ENCODE results near the gene CCDC171.
"Not testable (repeated sequence)": the region's sequence is repeated elsewhere in the genome, so short reads cannot be mapped to it uniquely, and the experiment has no call there.

The CCDC171 gene

GRCh38 chr9:15529566-15530324, 23.1 kb upstream of the CCDC171 start:
- H3K27ac Mint-ChIP-seq = peak overlapping the region; percentile 73
- no peaks in the 10 kb centered on the region for H3K27me3 Mint-ChIP-seq
- H3K4me3 Mint-ChIP-seq = no peak overlapping the region
- ATAC-seq = peak; percentile 92
- H3K9me3 Mint-ChIP-seq = no peaks in the 10 kb centered on the region
- H3K4me1 Mint-ChIP-seq = peaks cover 18% of the 10 kb centered on the region
- no peaks in the 10 kb centered on the region for H3K36me3 Mint-ChIP-seq

GRCh38 chr9:15531380-15531779, 21.5 kb upstream of the CCDC171 start:
- Mint-ChIP-seq H3K4me3 (no peak overlapping the region), H3K27ac (peak overlapping the region; percentile 19), H3K27me3 (no peaks in the 10 kb centered on the region), H3K36me3 (no peaks in the 10 kb centered on the region), H3K9me3 (no peaks in the 10 kb centered on the region), H3K4me1 (peaks cover 18% of the 10 kb centered on the region)
- ATAC-seq = peak; percentile 54

- Mint-ChIP-seq H3K27ac (no peak overlapping the region), H3K36me3 (no peaks in the 10 kb centered on the region), H3K9me3 (peaks cover 3% of the 10 kb centered on the region), H3K4me1 (no peaks in the 10 kb centered on the region), H3K4me3 (no peak overlapping the region), H3K27me3 (no peaks in the 10 kb centered on the region)
- ATAC-seq = no peak
These were observed 11.0 kb upstream of the CCDC171 start for GRCh38 chr9:15541872-15542271.

- Mint-ChIP-seq H3K36me3 (no peaks in the 10 kb centered on the region), H3K9me3 (peaks cover 3% of the 10 kb centered on the region), H3K4me1 (no peaks in the 10 kb centered on the region), H3K27ac (no peak overlapping the region), H3K27me3 (no peaks in the 10 kb centered on the region), H3K4me3 (no peak overlapping the region)
- no peak for ATAC-seq
These were observed 10.2 kb upstream of the CCDC171 start for GRCh38 chr9:15542624-15543023.

GRCh38 chr9:15543047-15543813, 9.6 kb upstream of the CCDC171 start:
- H3K27ac Mint-ChIP-seq = no peak overlapping the region
- ATAC-seq = no peak
- peaks cover 3% of the 10 kb centered on the region for H3K9me3 Mint-ChIP-seq
- H3K27me3 Mint-ChIP-seq = no peaks in the 10 kb centered on the region
- H3K4me1 Mint-ChIP-seq = no peaks in the 10 kb centered on the region
- H3K36me3 Mint-ChIP-seq = no peaks in the 10 kb centered on the region
- no peak overlapping the region for H3K4me3 Mint-ChIP-seq

- Mint-ChIP-seq H3K4me1 (peaks cover 22% of the 10 kb centered on the region), H3K36me3 (no peaks in the 10 kb centered on the region), H3K27me3 (no peaks in the 10 kb centered on the region), H3K27ac (no peak overlapping the region), H3K4me3 (no peak overlapping the region), H3K9me3 (peaks cover 3% of the 10 kb centered on the region)
- ATAC-seq = no peak
These were observed 3.2 kb upstream of the CCDC171 start for GRCh38 chr9:15549611-15550010.

GRCh38 chr9:15553528-15553898, 670 bp downstream of the CCDC171 start:
- Mint-ChIP-seq H3K27ac (peak overlapping the region; percentile 76), H3K4me1 (peaks cover 22% of the 10 kb centered on the region), H3K27me3 (no peaks in the 10 kb centered on the region), H3K4me3 (peak overlapping the region; percentile 98), H3K9me3 (no peaks in the 10 kb centered on the region), H3K36me3 (no peaks in the 10 kb centered on the region)
- peak; percentile 43 for ATAC-seq

- H3K36me3 Mint-ChIP-seq = peaks cover 5% of the 10 kb centered on the region
- no peaks in the 10 kb centered on the region for H3K4me1 Mint-ChIP-seq
- H3K27me3 Mint-ChIP-seq = no peaks in the 10 kb centered on the region
- no peak overlapping the region for H3K27ac Mint-ChIP-seq
- H3K9me3 Mint-ChIP-seq = no peaks in the 10 kb centered on the region
- ATAC-seq = no peak
- no peak overlapping the region for H3K4me3 Mint-ChIP-seq
These were observed 17.9 kb downstream of the CCDC171 start for GRCh38 chr9:15570769-15571168.

GRCh38 chr9:15572200-15572770, 19.4 kb downstream of the CCDC171 start:
- H3K4me3 Mint-ChIP-seq = no peak overlapping the region
- no peak for ATAC-seq
- H3K36me3 Mint-ChIP-seq = peaks cover 5% of the 10 kb centered on the region
- no peaks in the 10 kb centered on the region for H3K9me3 Mint-ChIP-seq
- H3K27ac Mint-ChIP-seq = no peak overlapping the region
- no peaks in the 10 kb centered on the region for H3K27me3 Mint-ChIP-seq
- H3K4me1 Mint-ChIP-seq = no peaks in the 10 kb centered on the region

- ATAC-seq = no peak
- Mint-ChIP-seq H3K36me3 (peaks cover 11% of the 10 kb centered on the region), H3K27ac (no peak overlapping the region), H3K4me1 (no peaks in the 10 kb centered on the region), H3K27me3 (no peaks in the 10 kb centered on the region), H3K9me3 (no peaks in the 10 kb centered on the region), H3K4me3 (no peak overlapping the region)
These were observed 23.7 kb downstream of the CCDC171 start for GRCh38 chr9:15576350-15577050.

GRCh38 chr9:15578714-15579113, 25.9 kb downstream of the CCDC171 start:
- Mint-ChIP-seq H3K4me1 (no peaks in the 10 kb centered on the region), H3K9me3 (peaks cover 7% of the 10 kb centered on the region), H3K36me3 (peaks cover 18% of the 10 kb centered on the region), H3K27me3 (no peaks in the 10 kb centered on the region), H3K4me3 (no peak overlapping the region), H3K27ac (no peak overlapping the region)
- no peak for ATAC-seq

GRCh38 chr9:15584379-15584778, 31.5 kb downstream of the CCDC171 start:
- Mint-ChIP-seq H3K4me1 (no peaks in the 10 kb centered on the region), H3K9me3 (peaks cover 7% of the 10 kb centered on the region), H3K27me3 (no peaks in the 10 kb centered on the region), H3K36me3 (peaks cover 13% of the 10 kb centered on the region), H3K27ac (no peak overlapping the region), H3K4me3 (no peak overlapping the region)
- ATAC-seq = no peak

GRCh38 chr9:15592317-15592716, 39.5 kb downstream of the CCDC171 start:
- peaks cover 4% of the 10 kb centered on the region for H3K36me3 Mint-ChIP-seq
- peaks cover 3% of the 10 kb centered on the region for H3K9me3 Mint-ChIP-seq
- no peak overlapping the region for H3K4me3 Mint-ChIP-seq
- H3K27me3 Mint-ChIP-seq = no peaks in the 10 kb centered on the region
- ATAC-seq = no peak
- H3K27ac Mint-ChIP-seq = no peak overlapping the region
- no peaks in the 10 kb centered on the region for H3K4me1 Mint-ChIP-seq

- ATAC-seq, H3K4me3 Mint-ChIP-seq, H3K4me1 Mint-ChIP-seq, H3K9me3 Mint-ChIP-seq, H3K27ac Mint-ChIP-seq, H3K27me3 Mint-ChIP-seq: not testable (repeated sequence)
- H3K36me3 Mint-ChIP-seq = peaks cover 11% of the 10 kb centered on the region
These were observed 40.1 kb downstream of the CCDC171 start for GRCh38 chr9:15592940-15593339.

GRCh38 chr9:15600666-15601330, 48.0 kb downstream of the CCDC171 start:
- not testable (repeated sequence) for H3K27ac Mint-ChIP-seq, H3K4me1 Mint-ChIP-seq, ATAC-seq, H3K27me3 Mint-ChIP-seq, H3K4me3 Mint-ChIP-seq
- H3K36me3 Mint-ChIP-seq = peaks cover 36% of the 10 kb centered on the region
- H3K9me3 Mint-ChIP-seq = peaks cover 12% of the 10 kb centered on the region
